ENCODE results near the gene DIP2C. TPM values are rescaled to one million over a fixed set of nuclear protein-coding genes. Genes with fewer than 3 reads are reported as not detected.
"Not testable (repeated sequence)": the region's sequence is repeated elsewhere in the genome, so short reads cannot be mapped to it uniquely, and the experiment has no call there.

DIP2C gene
- total RNA-seq, 2 donors from 2014 or later, result 21.6 to 30.5 TPM

GRCh38 chr10:265816-266588 lies 423.5 kb downstream of the DIP2C start:
- intact Hi-C loops (cut with DNase I); DNase-seq; ATAC-seq: not testable (repeated sequence)

GRCh38 chr10:265074-265440 lies 424.4 kb downstream of the DIP2C start:
- ATAC-seq; DNase-seq; intact Hi-C loops (cut with DNase I): not testable (repeated sequence)

- intact Hi-C loops (cut with DNase I); ATAC-seq; DNase-seq: not testable (repeated sequence)
Observed at GRCh38 chr10:264160-265073, 425.1 kb downstream of the DIP2C start.

GRCh38 chr10:260819-261429 lies 428.5 kb downstream of the DIP2C start:
- ATAC-seq, result no peak
- intact Hi-C loops (cut with DNase I), result no loop called here
- no peak for DNase-seq

- intact Hi-C loops (cut with DNase I), result no loop called here
- no peak for ATAC-seq
- DNase-seq, result no peak
Observed at GRCh38 chr10:251982-252582, 437.4 kb downstream of the DIP2C start.

GRCh38 chr10:248307-248706 lies 441.2 kb downstream of the DIP2C start:
- intact Hi-C loops (cut with DNase I), result no loop called here
- ATAC-seq (no peak), DNase-seq (no peak)

- ATAC-seq, result no peak
- intact Hi-C loops (cut with DNase I), result no loop called here
- DNase-seq, result no peak
Observed at GRCh38 chr10:247480-247879, 442.0 kb downstream of the DIP2C start.

- DNase-seq (no peak), ATAC-seq (no peak)
- intact Hi-C loops (cut with DNase I), result no loop called here
Observed at GRCh38 chr10:246431-246830, 443.0 kb downstream of the DIP2C start.

- intact Hi-C loops (cut with DNase I), result no loop called here
- DNase-seq, result no peak
- ATAC-seq, result no peak
Observed at GRCh38 chr10:244227-244626, 445.2 kb downstream of the DIP2C start.

- DNase-seq (no peak), ATAC-seq (no peak)
- intact Hi-C loops (cut with DNase I), result no loop called here
Observed at GRCh38 chr10:241966-242643, 447.4 kb downstream of the DIP2C start.

GRCh38 chr10:241451-241850 lies 448.0 kb downstream of the DIP2C start:
- ATAC-seq (peak in 1 of 2 donors; percentile 90), DNase-seq (no peak)
- intact Hi-C loops (cut with DNase I), result no loop called here

- DNase-seq, result no peak
- ATAC-seq, result no peak
- intact Hi-C loops (cut with DNase I), result no loop called here
Observed at GRCh38 chr10:239109-239508, 450.4 kb downstream of the DIP2C start.

GRCh38 chr10:235915-236314 lies 453.6 kb downstream of the DIP2C start:
- ATAC-seq, result no peak
- intact Hi-C loops (cut with DNase I), result no loop called here
- no peak for DNase-seq

GRCh38 chr10:234708-235406 lies 454.6 kb downstream of the DIP2C start:
- DNase-seq, result no peak
- no peak for ATAC-seq
- intact Hi-C loops (cut with DNase I), result no loop called here

GRCh38 chr10:232878-233277 lies 456.6 kb downstream of the DIP2C start:
- intact Hi-C loops (cut with DNase I), result no loop called here
- DNase-seq, result no peak
- no peak for ATAC-seq

GRCh38 chr10:232061-232460 lies 457.4 kb downstream of the DIP2C start:
- intact Hi-C loops (cut with DNase I), result no loop called here
- no peak for ATAC-seq
- no peak for DNase-seq

- intact Hi-C loops (cut with DNase I), result no loop called here
Observed at GRCh38 chr10:230758-231157, 458.7 kb downstream of the DIP2C start.

GRCh38 chr10:228366-228765 lies 461.1 kb downstream of the DIP2C start:
- intact Hi-C loops (cut with DNase I), result no loop called here
- ATAC-seq (no peak), DNase-seq (no peak)

More at GRCh38 chr10:230758-231157, 458.7 kb downstream of the DIP2C start:
- ATAC-seq, result no peak
- DNase-seq, result no peak
